KG1 (cell line): ENCODE data around the gene REXO1.

Experiments used
- DNase-seq: peaks from one replicate; lab custom pipeline; 2025; lab: John Stamatoyannopoulos, UW

Gene REXO1

DNA sequence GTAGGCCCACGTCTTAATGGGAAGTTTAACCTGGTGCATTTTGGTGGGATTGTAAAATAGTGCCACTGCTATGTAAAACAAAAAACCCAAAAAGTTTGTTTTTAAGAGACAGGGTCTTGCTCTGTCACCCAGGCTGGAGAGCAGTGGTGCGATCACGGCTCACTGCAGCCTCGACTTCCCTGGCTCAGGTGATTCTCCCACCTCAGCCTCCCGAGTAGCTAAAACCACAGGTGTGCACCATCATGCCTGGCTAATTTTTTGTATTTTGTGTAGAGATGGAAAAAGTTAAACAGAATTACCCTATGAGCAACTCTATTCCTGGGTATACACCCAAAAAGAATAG, 820 bp upstream of the REXO1 start:
- DNase-seq = no peak

- no peak for DNase-seq
Measured at GRCh38 chr19:1847684-1848398, 442 bp downstream of the REXO1 start.

- DNase-seq = no peak
Measured at GRCh38 chr19:1847348-1847683, 967 bp downstream of the REXO1 start.

DNA sequence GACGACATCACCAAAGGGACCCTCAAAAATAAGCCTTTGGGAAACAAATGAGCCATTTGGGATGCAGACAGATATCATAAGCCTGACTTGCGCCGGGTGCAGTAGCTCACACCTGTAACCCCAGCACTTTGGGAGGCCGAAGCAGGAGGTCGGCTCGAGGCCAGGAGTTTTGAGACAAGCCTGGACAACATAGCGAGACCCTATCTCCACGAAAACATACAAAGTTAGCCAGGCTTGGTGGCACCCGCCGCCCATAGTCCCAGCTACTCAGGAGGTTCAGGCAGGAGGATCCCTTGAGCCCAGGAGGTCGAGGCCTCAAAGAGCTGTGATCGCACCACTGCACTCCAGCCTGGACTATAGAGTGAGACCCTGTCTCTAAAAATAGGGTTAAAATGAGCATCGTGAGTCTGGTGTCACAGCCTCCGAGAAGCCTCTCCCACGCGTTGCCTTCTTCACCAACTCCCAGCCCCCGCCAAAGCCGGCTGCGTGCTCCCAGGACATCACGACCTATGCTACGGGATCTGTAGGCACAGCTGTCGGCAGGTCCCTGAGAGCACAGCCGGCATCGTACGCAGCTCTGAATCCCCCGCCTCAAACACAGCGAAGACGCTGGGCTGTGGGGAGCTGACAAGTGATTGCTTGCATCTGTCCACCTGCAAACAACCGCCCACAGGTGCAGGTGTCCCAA, 1.6 kb downstream of the REXO1 start:
- DNase-seq = no peak

- no peak for DNase-seq
Measured at GRCh38 chr19:1845642-1846041, 2.6 kb downstream of the REXO1 start.

DNA sequence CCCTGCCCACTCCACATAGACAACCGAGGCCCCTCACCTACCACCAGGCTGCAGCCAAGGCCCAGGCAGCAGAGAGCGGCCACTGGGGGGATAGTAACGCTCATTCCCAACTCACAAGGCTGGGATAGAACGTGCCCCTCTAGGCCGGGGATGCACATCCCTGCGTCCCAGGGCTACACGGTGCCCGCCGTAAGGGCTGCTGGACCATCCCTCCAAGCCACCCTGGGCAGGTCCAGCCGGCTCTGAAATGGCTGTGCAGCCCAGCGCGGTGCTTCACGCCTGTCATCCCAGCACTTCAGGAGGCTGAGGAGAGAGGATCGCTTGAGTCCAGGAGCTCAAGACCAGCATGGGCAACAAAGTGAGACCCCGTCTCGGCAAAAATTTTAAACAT, 3.2 kb downstream of the REXO1 start:
- no peak for DNase-seq

DNA sequence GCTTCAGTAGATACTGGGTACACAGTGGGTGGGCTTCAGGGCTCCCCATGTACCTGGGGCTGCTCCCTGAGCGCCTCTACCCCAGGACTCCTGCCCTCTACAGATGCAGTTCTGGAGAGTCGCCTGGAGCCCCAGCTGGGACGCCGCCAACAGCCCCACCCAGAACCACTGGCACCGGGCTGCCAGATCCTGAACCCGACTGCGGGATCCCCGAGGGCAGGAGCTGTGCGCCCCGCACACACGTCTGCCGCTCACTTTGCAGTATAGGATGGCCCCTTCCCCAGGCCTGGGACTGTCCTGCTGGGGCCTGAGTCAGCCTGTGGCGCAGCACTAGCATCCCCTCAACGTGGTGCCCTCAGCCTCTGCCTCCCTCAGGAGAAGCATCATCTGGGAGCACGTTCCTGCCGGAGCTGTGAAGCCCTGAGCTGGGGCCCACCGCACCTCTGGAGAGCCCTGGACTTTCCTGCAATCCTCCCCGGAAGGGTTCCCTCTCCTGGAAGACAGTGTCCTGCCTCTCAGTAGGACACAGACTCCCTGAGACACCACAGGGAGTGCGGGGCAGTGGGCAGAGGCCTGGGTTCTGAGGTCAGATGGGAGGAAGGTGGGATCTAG, 3.7 kb downstream of the REXO1 start:
- no peak for DNase-seq

GRCh38 chr19:1843646-1844394, 4.5 kb downstream of the REXO1 start:
- no peak for DNase-seq

DNA sequence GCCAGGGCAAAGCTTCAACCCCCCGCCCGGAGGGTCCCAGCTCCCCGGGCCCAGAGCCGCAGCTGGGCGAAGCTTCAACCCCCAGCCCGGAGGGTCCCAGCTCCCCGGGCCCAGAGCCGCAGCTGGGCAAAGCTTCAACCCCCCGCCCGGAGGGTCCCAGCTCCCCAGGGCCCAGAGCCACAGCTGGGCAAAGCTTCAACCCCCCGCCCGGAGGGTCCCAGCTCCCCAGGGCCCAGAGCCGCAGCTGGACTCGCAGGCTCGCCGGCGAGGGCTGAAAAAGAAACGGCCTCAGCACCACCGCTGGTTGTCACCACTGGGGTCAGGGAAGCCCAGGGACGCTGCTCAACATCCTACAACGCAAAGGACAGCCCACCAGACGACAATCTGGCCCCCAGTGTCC, 5.2 kb downstream of the REXO1 start:
- DNase-seq = no peak

GRCh38 chr19:1841209-1841924, 6.9 kb downstream of the REXO1 start:
- no peak for DNase-seq

DNA sequence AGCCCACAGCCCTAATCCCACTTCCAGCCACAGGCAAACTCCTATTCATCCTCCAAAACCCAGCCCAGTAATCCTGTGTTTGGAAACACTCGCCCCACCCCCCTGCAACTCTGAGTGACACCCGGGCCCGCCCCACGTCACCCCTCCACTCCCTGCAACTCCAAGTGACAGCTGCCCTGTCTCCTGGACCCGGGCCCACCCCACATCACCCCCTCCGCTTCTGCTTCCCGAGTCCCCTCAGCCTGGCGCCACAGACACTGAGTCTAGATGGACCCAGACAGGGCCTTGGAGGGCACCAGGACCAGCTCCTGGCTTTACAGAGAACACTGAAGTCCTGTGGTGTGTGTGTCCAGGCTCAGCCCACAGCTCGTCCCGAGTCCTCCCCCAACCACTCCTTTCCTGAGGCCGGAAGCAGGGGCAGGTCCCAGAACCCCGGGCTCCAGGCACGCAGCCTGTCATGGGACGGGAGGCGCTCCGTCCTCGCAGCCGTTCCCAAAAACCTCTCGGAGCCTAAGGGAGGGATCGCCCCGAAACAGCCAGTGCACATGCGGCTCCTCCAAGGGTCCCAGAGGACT, 7.7 kb downstream of the REXO1 start:
- no peak for DNase-seq

- no peak for DNase-seq
Measured at GRCh38 chr19:1839658-1840540, 8.4 kb downstream of the REXO1 start.

GRCh38 chr19:1837625-1838105, 10.6 kb downstream of the REXO1 start:
- no peak for DNase-seq

DNA sequence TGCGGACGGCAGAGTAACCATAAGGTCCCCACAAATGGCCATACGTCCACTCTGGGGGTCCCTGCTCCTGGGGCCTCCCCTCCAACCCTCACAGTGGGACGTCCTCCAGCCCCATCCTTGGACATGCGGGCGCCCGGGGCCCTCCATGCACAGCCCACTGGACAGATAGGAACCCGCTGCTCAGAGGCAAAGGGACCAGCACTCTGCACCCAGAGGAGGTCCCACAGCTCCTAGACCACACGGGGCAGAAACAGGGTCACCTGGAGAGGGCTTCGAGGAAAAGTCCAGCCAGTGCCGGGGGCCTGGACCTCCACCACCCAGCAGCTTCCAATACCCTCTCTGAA, 11.1 kb downstream of the REXO1 start:
- DNase-seq = no peak

DNA sequence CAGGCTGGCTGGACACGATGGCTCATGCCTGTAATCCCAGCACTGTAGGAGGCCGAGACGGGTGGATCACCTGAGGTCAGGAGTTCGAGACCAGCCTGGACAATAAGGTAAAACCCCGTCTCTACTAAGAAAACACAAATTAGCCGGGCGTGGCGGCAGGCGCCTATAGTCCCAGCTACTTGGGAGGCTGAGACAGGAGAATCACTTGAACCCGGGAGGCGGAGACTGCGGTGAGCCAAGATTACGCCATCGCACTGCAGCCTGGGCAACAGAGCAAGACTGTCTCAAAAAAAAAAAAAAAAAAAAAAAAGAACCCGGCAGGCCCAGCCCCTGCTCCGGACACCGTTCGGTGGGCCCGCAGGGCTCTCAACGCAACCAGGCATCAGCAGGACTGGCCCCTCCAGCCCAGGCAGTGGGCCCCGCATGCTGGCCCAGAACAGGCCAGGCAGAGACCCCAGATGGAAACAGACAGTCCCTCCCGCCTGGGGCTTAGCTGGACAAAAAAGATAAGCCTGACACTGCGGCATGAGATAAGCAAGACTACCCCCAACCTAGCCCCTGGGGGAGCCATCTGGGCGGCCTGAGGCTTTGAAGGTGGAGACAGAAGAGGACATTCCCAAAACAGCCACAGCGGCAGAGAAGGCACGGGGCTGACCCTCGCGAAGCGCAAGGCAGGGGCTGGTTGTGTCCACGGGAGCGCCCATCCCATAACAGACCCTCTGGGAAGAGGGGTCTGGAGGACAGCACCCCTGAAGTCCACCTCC, 11.6 kb downstream of the REXO1 start:
- DNase-seq = no peak

- DNase-seq = no peak
Measured at GRCh38 chr19:1833540-1833939, 14.7 kb downstream of the REXO1 start.

- DNase-seq = no peak
Measured at GRCh38 chr19:1832046-1832663, 16.1 kb downstream of the REXO1 start.

GRCh38 chr19:1830978-1831377, 17.3 kb downstream of the REXO1 start:
- DNase-seq = no peak

GRCh38 chr19:1830568-1830967, 17.7 kb downstream of the REXO1 start:
- no peak for DNase-seq

GRCh38 chr19:1829958-1830357, 18.3 kb downstream of the REXO1 start:
- no peak for DNase-seq
